ACC112 (cell line): ENCODE measurements around the gene PAQR5.
"Not testable (repeated sequence)": the region's sequence is repeated elsewhere in the genome, so short reads cannot be mapped to it uniquely, and the experiment has no call there.

Experiments used
- H2AFZ ChIP-seq: fragments of 200-600 bp; sonication (generic); one replicate; pipeline ENCODE4 v1.6.0; 2017; ENCODE audit warnings: antibody characterized with exemption, low read length; ENCODE audit not compliant: unreplicated experiment
- H3K27ac ChIP-seq: fragments of 200-600 bp; sonication (generic); 2 replicates; pipeline ENCODE4 v1.5.1; 2014; ENCODE audit warnings: low read depth, mild to moderate bottlenecking, antibody characterized with exemption, low read length, moderate library complexity
- H3K27me3 ChIP-seq: fragments of 200-600 bp; sonication (generic); 2 replicates; pipeline ENCODE4 v1.6.1; 2014; ENCODE audit warnings: mild to moderate bottlenecking, antibody characterized with exemption, low read length, moderate library complexity, mixed read lengths; ENCODE audit not compliant: insufficient read depth
- H3K36me3 ChIP-seq: fragments of 200-600 bp; sonication (generic); 2 replicates; pipeline ENCODE4 v1.6.1; 2016; ENCODE audit warnings: mild to moderate bottlenecking, antibody characterized with exemption, low read length, moderate library complexity, mixed read lengths; ENCODE audit not compliant: insufficient read depth
- H3K4me1 ChIP-seq: fragments of 200-600 bp; sonication (generic); one replicate; pipeline ENCODE4 v1.6.1; 2016; ENCODE audit warnings: low read length, mixed read lengths; ENCODE audit not compliant: insufficient read depth, unreplicated experiment, control insufficient read depth
- H3K4me3 ChIP-seq: fragments of 200-600 bp; sonication (generic); 2 replicates; pipeline ENCODE4 v1.5.1; 2014; ENCODE audit warnings: mild to moderate bottlenecking, low read depth, low read length
- H3K79me2 ChIP-seq: fragments of 200-600 bp; sonication (generic); one replicate; pipeline ENCODE4 v1.6.0; 2016; ENCODE audit warnings: low read length; ENCODE audit not compliant: control insufficient read depth, unreplicated experiment, insufficient read depth

The PAQR5 gene

DNA sequence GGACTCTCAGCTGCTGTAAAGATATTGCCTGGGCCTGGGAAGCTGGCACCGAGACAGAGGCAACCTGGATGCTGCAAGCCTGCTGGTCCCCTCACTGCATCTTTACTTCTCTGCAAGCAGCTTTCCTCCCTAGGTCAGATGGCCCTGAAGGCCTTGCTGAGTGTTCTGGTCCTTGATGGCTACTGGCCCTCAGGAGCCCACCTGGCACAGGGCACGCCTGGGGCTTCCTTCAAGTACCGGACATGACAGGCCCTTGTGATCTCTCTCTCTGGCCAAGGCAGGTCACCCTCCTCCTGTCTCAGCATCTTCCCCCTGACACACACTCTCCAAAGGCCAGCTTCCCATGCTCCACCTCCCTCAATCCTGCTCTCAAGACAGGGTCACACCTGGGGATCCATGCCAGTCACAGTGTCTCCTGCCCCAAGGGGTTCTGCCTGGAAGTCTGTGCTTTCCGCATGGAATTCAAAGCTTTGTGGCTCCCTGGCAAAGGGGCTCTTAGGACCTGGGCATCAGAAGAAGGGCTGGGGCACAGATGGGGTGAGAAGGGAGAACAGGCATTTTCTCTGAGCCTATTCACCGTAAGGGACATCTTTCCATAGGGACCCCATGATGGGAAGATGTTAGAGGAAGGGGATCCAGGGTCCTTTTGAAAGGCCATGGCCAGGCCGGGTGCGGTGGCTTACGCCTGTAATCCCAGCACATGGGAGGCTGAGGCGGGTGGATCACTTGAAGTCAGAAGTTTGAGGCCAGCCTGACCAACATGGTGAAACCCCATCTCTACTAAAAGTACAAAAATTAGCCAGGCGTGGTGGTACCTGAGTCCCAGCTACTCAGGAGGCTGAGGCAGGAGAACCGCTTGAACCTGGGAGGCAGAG is 4.7 kb upstream of the PAQR5 start:
- H2AFZ ChIP-seq, result no peak overlapping the region
- H3K4me1 ChIP-seq, result peaks cover 5% of the 10 kb centered on the region
- no peaks in the 10 kb centered on the region for H3K36me3 ChIP-seq
- no peak overlapping the region for H3K27ac ChIP-seq
- H3K4me3 ChIP-seq, result no peak overlapping the region
- no peaks in the 10 kb centered on the region for H3K79me2 ChIP-seq
- H3K27me3 ChIP-seq, result no peaks in the 10 kb centered on the region

- Histone ChIP-seq H2AFZ (no peak overlapping the region), H3K27ac (no peak overlapping the region), H3K27me3 (peaks cover 4% of the 10 kb centered on the region; the same call in 1 of the 2 replicates), H3K4me3 (no peak overlapping the region), H3K36me3 (no peaks in the 10 kb centered on the region), H3K4me1 (peaks cover 12% of the 10 kb centered on the region), H3K79me2 (no peaks in the 10 kb centered on the region)
These were observed 2.1 kb upstream of the PAQR5 start for GRCh38 chr15:69296606-69297005.

DNA sequence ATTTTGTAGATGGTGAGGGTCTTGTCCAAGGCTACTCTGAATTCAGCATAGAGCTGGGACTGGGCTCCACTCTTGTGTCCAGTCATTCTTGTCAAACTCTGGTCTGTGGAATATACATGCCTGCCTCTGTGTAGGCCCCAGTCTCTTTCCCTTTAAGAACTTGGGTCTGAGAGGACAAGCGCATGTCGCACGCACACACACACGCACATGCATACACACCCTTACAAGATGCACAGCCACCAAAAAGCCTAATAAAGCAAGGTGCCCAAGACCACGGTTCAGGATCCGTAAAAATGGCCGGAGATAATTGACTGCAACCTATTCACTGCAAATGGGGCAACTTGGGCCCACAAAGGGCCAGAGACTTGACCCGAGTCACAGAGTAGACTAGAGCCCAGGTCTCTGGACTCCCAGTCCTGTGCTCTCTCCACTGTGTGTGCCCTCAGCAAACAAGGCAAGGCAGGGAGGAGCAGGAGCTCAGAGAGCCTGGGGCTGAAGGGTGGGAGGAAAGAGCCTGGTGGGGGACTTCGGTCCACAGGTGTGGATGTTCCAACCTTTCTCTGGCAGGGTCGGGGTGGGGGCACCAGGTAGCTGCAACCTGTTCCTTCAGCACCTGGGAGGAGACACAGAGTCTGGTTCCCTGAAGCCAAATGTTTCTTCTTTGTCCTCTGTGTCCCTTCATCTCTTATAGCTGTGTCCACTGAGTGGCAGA is 914 bp upstream of the PAQR5 start:
- no peaks in the 10 kb centered on the region for H3K36me3 ChIP-seq
- no peak overlapping the region for H2AFZ ChIP-seq
- no peaks in the 10 kb centered on the region for H3K79me2 ChIP-seq
- H3K27ac ChIP-seq, result no peak overlapping the region
- peaks cover 4% of the 10 kb centered on the region; the same call in 1 of the 2 replicates for H3K27me3 ChIP-seq
- peaks cover 12% of the 10 kb centered on the region for H3K4me1 ChIP-seq
- H3K4me3 ChIP-seq, result peak overlapping the region; percentile 91; the same call in 1 of the 2 replicates

DNA sequence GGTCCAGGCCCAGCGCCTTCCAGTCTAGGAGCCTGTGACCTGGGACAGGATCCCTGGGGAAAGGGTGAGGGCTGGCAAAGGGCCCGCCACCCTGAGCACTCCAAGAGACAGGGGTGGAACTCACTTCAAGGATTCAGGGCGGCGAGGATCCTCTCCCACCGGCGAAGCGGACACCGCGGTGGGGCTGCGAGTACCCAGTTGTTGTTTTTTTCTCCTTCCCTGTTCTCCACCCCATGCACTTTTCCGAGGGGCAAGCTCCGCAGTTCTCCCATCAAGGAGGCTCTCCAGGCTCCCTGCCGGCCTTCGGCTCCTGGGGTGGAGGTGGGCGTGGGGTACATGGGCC is 387 bp upstream of the PAQR5 start:
- peak overlapping the region; percentile 91 for H3K4me3 ChIP-seq
- H3K4me1 ChIP-seq, result peaks cover 12% of the 10 kb centered on the region
- H3K27ac ChIP-seq, result no peak overlapping the region
- H3K36me3 ChIP-seq, result no peaks in the 10 kb centered on the region
- H3K27me3 ChIP-seq, result peaks cover 4% of the 10 kb centered on the region; the same call in 1 of the 2 replicates
- H2AFZ ChIP-seq, result peak overlapping the region; percentile 91
- H3K79me2 ChIP-seq, result no peaks in the 10 kb centered on the region

DNA sequence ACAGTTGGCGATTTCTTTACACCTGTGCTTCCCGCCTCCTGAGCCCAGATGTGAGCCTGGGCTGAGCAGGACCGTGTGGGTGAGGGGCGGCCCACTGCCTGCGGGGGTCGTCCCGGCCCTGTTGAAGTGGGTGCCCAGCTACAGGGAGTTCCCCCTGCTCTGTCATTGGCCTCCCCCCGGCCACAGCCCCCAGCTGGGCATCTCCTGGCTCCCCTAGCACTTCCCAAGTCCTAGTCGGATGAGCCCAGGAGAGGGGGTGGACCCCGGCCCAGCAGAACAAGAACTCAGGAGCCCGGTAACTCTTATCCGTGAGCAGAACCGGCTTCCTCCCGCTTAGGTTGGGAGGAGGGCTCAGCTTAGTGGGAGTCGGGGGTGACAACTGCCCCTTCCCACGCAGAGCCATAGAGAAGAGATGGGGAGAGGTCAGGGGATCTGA is 757 bp downstream of the PAQR5 start:
- Histone ChIP-seq H3K27ac (no peak overlapping the region), H3K4me3 (peak overlapping the region; percentile 91), H3K27me3 (peaks cover 4% of the 10 kb centered on the region; the same call in 1 of the 2 replicates), H3K79me2 (no peaks in the 10 kb centered on the region), H3K36me3 (no peaks in the 10 kb centered on the region), H2AFZ (peak overlapping the region; percentile 3), H3K4me1 (peaks cover 23% of the 10 kb centered on the region)

DNA sequence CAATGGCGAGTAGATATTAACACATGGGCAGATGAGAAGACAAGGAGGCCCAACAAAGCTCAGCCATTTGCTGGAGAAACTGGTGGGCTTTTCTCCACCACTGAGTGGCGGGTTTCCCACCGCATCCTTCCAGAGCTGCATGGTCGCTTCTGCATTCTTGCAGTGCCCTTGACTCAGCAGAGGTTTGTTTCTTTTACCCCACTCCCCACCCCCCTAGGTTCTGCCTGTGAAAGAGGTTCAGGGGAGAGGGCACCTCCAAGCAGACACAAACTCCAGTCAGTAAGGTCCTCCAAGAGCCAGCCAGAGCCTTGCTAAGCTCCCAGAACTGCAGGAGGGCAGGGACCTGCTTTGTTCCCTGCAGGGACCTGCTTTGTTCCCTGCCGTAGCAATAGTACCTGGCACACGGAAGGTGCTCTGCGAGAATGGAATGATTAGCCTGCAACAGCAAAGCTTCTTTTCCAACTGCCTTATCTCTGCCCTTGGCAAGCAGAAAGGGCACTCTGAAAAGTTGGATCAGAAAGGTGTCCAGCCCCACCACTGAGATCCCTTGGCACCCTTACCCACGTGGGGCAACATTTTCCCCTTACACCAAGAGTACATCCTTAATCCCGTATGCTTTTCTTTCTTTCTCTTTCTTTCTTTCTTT is 1.4 kb downstream of the PAQR5 start:
- Histone ChIP-seq H3K36me3 (no peaks in the 10 kb centered on the region), H2AFZ (no peak overlapping the region), H3K4me1 (peaks cover 29% of the 10 kb centered on the region), H3K27ac (no peak overlapping the region), H3K4me3 (peak overlapping the region; percentile 91), H3K79me2 (no peaks in the 10 kb centered on the region), H3K27me3 (peaks cover 4% of the 10 kb centered on the region; the same call in 1 of the 2 replicates)

GRCh38 chr15:69301101-69301500 is 2.4 kb downstream of the PAQR5 start:
- not testable (repeated sequence) for H3K4me3 ChIP-seq, H3K36me3 ChIP-seq, H3K27me3 ChIP-seq, H3K79me2 ChIP-seq, H2AFZ ChIP-seq, H3K27ac ChIP-seq
- H3K4me1 ChIP-seq, result peaks cover 37% of the 10 kb centered on the region

GRCh38 chr15:69302087-69302486 is 3.4 kb downstream of the PAQR5 start:
- not testable (repeated sequence) for H3K4me3 ChIP-seq, H3K79me2 ChIP-seq, H3K36me3 ChIP-seq, H2AFZ ChIP-seq, H3K27me3 ChIP-seq, H3K27ac ChIP-seq
- H3K4me1 ChIP-seq, result peaks cover 40% of the 10 kb centered on the region

- no peaks in the 10 kb centered on the region for H3K36me3 ChIP-seq
- H3K79me2 ChIP-seq, result no peaks in the 10 kb centered on the region
- no peak overlapping the region for H3K4me3 ChIP-seq
- H3K4me1 ChIP-seq, result peaks cover 40% of the 10 kb centered on the region
- peak overlapping the region; percentile 89; the same call in 1 of the 2 replicates for H3K27ac ChIP-seq
- peaks cover 4% of the 10 kb centered on the region; the same call in 1 of the 2 replicates for H3K27me3 ChIP-seq
- no peak overlapping the region for H2AFZ ChIP-seq
These were observed 4.2 kb downstream of the PAQR5 start for GRCh38 chr15:69302929-69303328.

GRCh38 chr15:69303337-69304181 is 4.8 kb downstream of the PAQR5 start:
- Histone ChIP-seq H3K4me3 (no peak overlapping the region), H2AFZ (no peak overlapping the region), H3K27ac (peak overlapping the region; percentile 89), H3K27me3 (peaks cover 4% of the 10 kb centered on the region; the same call in 1 of the 2 replicates), H3K79me2 (no peaks in the 10 kb centered on the region), H3K36me3 (no peaks in the 10 kb centered on the region), H3K4me1 (peaks cover 37% of the 10 kb centered on the region)
